HEK293 (cell line): ENCODE data around the gene CCDC142.

Source experiments
- GFI1B ChIP-seq: fragments of 450-650 bp; formaldehyde crosslinking; IDR thresholded peaks from 2 replicates; pipeline ENCODE4 v1.5.1; 2016; ENCODE audit warnings: missing biosample characterization, missing genetic modification characterization
- GLIS1 ChIP-seq: fragments of 450-650 bp; formaldehyde crosslinking; IDR thresholded peaks from 2 replicates; pipeline ENCODE4 v1.5.1; 2016; ENCODE audit warnings: missing biosample characterization, missing genetic modification characterization
- MZF1 ChIP-seq: fragments of 450-650 bp; formaldehyde crosslinking; IDR thresholded peaks from 2 replicates; pipeline ENCODE4 v1.5.1; 2017; ENCODE audit warnings: missing biosample characterization, missing genetic modification characterization, borderline replicate concordance
- ZFP3 ChIP-seq: fragments of 450-650 bp; formaldehyde crosslinking; IDR thresholded peaks from 2 replicates; pipeline ENCODE4 v1.5.1; 2016; ENCODE audit warnings: low read depth, missing biosample characterization, missing genetic modification characterization
- ZNF214 ChIP-seq: fragments of 450-650 bp; formaldehyde crosslinking; IDR thresholded peaks from 2 replicates; pipeline ENCODE4 v1.5.1; 2017; ENCODE audit warnings: missing biosample characterization, mild to moderate bottlenecking, missing genetic modification characterization, borderline replicate concordance
- ZNF266 ChIP-seq: fragments of 450-650 bp; formaldehyde crosslinking; IDR thresholded peaks from 2 replicates; pipeline ENCODE4 v1.5.1; 2016; ENCODE audit warnings: missing biosample characterization, missing genetic modification characterization, low read depth
- ZNF416 ChIP-seq: fragments of 450-650 bp; formaldehyde crosslinking; IDR thresholded peaks from 2 replicates; pipeline ENCODE4 v1.5.1; 2016; ENCODE audit warnings: missing biosample characterization, missing genetic modification characterization
- ZNF48 ChIP-seq: fragments of 450-650 bp; formaldehyde crosslinking; IDR thresholded peaks from 2 replicates; pipeline ENCODE4 v1.5.1; 2016; ENCODE audit warnings: missing biosample characterization, missing genetic modification characterization
- ZNF623 ChIP-seq: fragments of 450-650 bp; formaldehyde crosslinking; IDR thresholded peaks from 2 replicates; pipeline ENCODE4 v1.5.1; 2016; ENCODE audit warnings: missing biosample characterization, missing genetic modification characterization
- ZNF747 ChIP-seq: fragments of 450-650 bp; formaldehyde crosslinking; IDR thresholded peaks from 2 replicates; pipeline ENCODE4 v1.5.1; 2016; ENCODE audit warnings: missing biosample characterization, missing genetic modification characterization
- ZNF785 ChIP-seq: fragments of 450-650 bp; formaldehyde crosslinking; IDR thresholded peaks from 2 replicates; pipeline ENCODE4 v1.5.1; 2016; ENCODE audit warnings: missing biosample characterization, missing genetic modification characterization
- TF ChIP-seq, protein P1 (sequence below): fragments of 450-650 bp; formaldehyde crosslinking; IDR thresholded peaks from 2 replicates; pipeline ENCODE4 v1.5.1; 2016; ENCODE audit warnings: missing biosample characterization, missing genetic modification characterization
- TF ChIP-seq, protein P2 (sequence below): fragments of 450-650 bp; formaldehyde crosslinking; IDR thresholded peaks from 2 replicates; pipeline ENCODE4 v1.5.1; 2016; ENCODE audit warnings: missing biosample characterization, missing genetic modification characterization
- TF ChIP-seq, protein P3 (sequence below): fragments of 450-650 bp; formaldehyde crosslinking; IDR thresholded peaks from 2 replicates; pipeline ENCODE4 v1.5.1; 2017; ENCODE audit warnings: missing biosample characterization, missing genetic modification characterization
- TF ChIP-seq, protein P4 (sequence below): fragments of 450-650 bp; formaldehyde crosslinking; IDR thresholded peaks from 2 replicates; pipeline ENCODE4 v1.5.1; 2017; ENCODE audit warnings: missing biosample characterization, mild to moderate bottlenecking, missing genetic modification characterization, moderate library complexity
- TF ChIP-seq, protein P5 (sequence below): fragments of 450-650 bp; formaldehyde crosslinking; IDR thresholded peaks from 2 replicates; pipeline ENCODE4 v1.5.1; 2016; ENCODE audit warnings: missing biosample characterization, missing genetic modification characterization
- TF ChIP-seq, protein P6 (sequence below): fragments of 450-650 bp; formaldehyde crosslinking; IDR thresholded peaks from 2 replicates; pipeline ENCODE4 v1.5.1; 2016; ENCODE audit warnings: missing biosample characterization, missing genetic modification characterization, low read depth
- TF ChIP-seq, protein P7 (sequence below): fragments of 450-650 bp; formaldehyde crosslinking; IDR thresholded peaks from 2 replicates; pipeline ENCODE4 v1.5.1; 2017; ENCODE audit warnings: missing biosample characterization, missing genetic modification characterization
- TF ChIP-seq, protein P8 (sequence below): fragments of 450-650 bp; formaldehyde crosslinking; IDR thresholded peaks from 2 replicates; pipeline ENCODE4 v1.5.1; 2016; ENCODE audit warnings: missing biosample characterization, missing genetic modification characterization

CCDC142 gene

DNA sequence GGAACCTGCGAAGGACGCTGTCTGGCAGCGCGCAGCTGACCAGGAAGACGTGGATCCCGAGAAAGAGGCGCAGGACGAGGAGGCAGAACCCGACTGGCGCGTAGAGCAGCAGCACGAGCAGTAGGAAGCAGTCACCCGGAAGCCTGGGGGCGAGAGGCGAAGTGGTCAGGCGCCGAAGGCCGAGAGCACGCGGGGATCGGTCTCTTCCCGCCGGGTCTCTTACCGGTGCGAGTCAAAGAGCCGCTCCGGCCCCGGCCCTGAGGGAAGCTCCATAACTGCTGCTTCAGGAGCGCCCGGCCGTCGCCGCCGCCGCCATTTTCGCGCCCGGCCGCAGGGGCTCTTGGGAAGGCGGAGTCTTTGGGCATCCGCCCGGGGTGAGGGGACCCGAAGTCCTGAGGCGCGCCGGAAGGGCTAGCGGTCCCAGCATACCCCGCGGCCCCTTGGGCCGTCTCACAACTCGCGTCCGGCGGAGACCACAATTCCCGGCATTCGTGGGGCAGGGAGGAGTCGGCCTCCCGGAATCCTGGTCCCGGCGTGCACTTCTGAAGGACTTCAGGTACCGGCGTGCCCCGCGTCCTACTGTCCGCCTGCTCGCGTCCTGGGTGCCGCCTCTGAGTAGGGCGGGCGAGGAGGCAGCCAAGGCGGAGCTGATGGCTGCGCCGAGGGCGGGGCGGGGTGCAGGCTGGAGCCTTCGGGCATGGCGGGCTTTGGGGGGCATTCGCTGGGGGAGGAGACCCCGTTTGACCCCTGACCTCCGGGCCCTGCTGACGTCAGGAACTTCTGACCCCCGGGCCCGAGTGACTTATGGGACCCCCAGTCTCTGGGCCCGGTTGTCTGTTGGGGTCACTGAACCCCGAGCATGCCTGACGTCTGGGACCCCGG is 46.8 kb upstream of the CCDC142 start, which contains the start of the genes AUP1 and HTRA2 (continued):
- TF ChIP-seq, protein P1, sequence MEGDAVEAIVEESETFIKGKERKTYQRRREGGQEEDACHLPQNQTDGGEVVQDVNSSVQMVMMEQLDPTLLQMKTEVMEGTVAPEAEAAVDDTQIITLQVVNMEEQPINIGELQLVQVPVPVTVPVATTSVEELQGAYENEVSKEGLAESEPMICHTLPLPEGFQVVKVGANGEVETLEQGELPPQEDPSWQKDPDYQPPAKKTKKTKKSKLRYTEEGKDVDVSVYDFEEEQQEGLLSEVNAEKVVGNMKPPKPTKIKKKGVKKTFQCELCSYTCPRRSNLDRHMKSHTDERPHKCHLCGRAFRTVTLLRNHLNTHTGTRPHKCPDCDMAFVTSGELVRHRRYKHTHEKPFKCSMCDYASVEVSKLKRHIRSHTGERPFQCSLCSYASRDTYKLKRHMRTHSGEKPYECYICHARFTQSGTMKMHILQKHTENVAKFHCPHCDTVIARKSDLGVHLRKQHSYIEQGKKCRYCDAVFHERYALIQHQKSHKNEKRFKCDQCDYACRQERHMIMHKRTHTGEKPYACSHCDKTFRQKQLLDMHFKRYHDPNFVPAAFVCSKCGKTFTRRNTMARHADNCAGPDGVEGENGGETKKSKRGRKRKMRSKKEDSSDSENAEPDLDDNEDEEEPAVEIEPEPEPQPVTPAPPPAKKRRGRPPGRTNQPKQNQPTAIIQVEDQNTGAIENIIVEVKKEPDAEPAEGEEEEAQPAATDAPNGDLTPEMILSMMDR: no peak
- TF ChIP-seq, protein P2, sequence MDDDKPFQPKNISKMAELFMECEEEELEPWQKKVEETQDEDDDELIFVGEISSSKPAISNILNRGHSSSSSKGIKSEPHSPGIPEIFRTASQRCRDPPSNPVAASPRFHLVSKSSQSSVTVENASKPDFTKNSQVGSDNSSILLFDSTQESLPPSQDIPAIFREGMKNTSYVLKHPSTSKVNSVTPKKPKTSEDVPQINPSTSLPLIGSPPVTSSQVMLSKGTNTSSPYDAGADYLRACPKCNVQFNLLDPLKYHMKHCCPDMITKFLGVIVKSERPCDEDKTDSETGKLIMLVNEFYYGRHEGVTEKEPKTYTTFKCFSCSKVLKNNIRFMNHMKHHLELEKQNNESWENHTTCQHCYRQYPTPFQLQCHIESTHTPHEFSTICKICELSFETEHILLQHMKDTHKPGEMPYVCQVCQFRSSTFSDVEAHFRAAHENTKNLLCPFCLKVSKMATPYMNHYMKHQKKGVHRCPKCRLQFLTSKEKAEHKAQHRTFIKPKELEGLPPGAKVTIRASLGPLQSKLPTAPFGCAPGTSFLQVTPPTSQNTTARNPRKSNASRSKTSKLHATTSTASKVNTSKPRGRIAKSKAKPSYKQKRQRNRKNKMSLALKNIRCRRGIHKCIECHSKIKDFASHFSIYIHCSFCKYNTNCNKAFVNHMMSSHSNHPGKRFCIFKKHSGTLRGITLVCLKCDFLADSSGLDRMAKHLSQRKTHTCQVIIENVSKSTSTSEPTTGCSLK (tag by site-specific recombination): no peak
- TF ChIP-seq MZF1 (tag by site-specific recombination): no peak
- TF ChIP-seq, protein P3, sequence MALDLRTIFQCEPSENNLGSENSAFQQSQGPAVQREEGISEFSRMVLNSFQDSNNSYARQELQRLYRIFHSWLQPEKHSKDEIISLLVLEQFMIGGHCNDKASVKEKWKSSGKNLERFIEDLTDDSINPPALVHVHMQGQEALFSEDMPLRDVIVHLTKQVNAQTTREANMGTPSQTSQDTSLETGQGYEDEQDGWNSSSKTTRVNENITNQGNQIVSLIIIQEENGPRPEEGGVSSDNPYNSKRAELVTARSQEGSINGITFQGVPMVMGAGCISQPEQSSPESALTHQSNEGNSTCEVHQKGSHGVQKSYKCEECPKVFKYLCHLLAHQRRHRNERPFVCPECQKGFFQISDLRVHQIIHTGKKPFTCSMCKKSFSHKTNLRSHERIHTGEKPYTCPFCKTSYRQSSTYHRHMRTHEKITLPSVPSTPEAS (tag by site-specific recombination): no peak
- TF ChIP-seq ZFP3 (tag by site-specific recombination): no peak
- TF ChIP-seq, protein P4, sequence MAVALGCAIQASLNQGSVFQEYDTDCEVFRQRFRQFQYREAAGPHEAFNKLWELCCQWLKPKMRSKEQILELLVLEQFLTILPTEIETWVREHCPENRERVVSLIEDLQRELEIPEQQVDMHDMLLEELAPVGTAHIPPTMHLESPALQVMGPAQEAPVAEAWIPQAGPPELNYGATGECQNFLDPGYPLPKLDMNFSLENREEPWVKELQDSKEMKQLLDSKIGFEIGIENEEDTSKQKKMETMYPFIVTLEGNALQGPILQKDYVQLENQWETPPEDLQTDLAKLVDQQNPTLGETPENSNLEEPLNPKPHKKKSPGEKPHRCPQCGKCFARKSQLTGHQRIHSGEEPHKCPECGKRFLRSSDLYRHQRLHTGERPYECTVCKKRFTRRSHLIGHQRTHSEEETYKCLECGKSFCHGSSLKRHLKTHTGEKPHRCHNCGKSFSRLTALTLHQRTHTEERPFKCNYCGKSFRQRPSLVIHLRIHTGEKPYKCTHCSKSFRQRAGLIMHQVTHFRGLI (tag by site-specific recombination): no peak
- TF ChIP-seq ZNF214 (tag by site-specific recombination): no peak
- TF ChIP-seq ZNF747 (tag by site-specific recombination): no peak
- no peak for TF ChIP-seq ZNF785 (tag by site-specific recombination)
- TF ChIP-seq ZNF416 (tag by site-specific recombination): no peak
- TF ChIP-seq, protein P5, sequence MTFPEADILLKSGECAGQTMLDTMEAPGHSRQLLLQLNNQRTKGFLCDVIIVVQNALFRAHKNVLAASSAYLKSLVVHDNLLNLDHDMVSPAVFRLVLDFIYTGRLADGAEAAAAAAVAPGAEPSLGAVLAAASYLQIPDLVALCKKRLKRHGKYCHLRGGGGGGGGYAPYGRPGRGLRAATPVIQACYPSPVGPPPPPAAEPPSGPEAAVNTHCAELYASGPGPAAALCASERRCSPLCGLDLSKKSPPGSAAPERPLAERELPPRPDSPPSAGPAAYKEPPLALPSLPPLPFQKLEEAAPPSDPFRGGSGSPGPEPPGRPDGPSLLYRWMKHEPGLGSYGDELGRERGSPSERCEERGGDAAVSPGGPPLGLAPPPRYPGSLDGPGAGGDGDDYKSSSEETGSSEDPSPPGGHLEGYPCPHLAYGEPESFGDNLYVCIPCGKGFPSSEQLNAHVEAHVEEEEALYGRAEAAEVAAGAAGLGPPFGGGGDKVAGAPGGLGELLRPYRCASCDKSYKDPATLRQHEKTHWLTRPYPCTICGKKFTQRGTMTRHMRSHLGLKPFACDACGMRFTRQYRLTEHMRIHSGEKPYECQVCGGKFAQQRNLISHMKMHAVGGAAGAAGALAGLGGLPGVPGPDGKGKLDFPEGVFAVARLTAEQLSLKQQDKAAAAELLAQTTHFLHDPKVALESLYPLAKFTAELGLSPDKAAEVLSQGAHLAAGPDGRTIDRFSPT (tag by site-specific recombination): no peak
- TF ChIP-seq GFI1B (tag by site-specific recombination): no peak
- TF ChIP-seq, protein P6, sequence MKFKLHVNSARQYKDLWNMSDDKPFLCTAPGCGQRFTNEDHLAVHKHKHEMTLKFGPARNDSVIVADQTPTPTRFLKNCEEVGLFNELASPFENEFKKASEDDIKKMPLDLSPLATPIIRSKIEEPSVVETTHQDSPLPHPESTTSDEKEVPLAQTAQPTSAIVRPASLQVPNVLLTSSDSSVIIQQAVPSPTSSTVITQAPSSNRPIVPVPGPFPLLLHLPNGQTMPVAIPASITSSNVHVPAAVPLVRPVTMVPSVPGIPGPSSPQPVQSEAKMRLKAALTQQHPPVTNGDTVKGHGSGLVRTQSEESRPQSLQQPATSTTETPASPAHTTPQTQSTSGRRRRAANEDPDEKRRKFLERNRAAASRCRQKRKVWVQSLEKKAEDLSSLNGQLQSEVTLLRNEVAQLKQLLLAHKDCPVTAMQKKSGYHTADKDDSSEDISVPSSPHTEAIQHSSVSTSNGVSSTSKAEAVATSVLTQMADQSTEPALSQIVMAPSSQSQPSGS (tag by site-specific recombination): no peak
- TF ChIP-seq ZNF623 (tag by site-specific recombination): no peak
- TF ChIP-seq, protein P7, sequence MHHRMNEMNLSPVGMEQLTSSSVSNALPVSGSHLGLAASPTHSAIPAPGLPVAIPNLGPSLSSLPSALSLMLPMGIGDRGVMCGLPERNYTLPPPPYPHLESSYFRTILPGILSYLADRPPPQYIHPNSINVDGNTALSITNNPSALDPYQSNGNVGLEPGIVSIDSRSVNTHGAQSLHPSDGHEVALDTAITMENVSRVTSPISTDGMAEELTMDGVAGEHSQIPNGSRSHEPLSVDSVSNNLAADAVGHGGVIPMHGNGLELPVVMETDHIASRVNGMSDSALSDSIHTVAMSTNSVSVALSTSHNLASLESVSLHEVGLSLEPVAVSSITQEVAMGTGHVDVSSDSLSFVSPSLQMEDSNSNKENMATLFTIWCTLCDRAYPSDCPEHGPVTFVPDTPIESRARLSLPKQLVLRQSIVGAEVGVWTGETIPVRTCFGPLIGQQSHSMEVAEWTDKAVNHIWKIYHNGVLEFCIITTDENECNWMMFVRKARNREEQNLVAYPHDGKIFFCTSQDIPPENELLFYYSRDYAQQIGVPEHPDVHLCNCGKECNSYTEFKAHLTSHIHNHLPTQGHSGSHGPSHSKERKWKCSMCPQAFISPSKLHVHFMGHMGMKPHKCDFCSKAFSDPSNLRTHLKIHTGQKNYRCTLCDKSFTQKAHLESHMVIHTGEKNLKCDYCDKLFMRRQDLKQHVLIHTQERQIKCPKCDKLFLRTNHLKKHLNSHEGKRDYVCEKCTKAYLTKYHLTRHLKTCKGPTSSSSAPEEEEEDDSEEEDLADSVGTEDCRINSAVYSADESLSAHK (tag by site-specific recombination): no peak
- no peak for TF ChIP-seq ZNF48 (tag by site-specific recombination)
- TF ChIP-seq ZNF266: no peak
- peak; percentile 53 for TF ChIP-seq GLIS1
- TF ChIP-seq, protein P8, sequence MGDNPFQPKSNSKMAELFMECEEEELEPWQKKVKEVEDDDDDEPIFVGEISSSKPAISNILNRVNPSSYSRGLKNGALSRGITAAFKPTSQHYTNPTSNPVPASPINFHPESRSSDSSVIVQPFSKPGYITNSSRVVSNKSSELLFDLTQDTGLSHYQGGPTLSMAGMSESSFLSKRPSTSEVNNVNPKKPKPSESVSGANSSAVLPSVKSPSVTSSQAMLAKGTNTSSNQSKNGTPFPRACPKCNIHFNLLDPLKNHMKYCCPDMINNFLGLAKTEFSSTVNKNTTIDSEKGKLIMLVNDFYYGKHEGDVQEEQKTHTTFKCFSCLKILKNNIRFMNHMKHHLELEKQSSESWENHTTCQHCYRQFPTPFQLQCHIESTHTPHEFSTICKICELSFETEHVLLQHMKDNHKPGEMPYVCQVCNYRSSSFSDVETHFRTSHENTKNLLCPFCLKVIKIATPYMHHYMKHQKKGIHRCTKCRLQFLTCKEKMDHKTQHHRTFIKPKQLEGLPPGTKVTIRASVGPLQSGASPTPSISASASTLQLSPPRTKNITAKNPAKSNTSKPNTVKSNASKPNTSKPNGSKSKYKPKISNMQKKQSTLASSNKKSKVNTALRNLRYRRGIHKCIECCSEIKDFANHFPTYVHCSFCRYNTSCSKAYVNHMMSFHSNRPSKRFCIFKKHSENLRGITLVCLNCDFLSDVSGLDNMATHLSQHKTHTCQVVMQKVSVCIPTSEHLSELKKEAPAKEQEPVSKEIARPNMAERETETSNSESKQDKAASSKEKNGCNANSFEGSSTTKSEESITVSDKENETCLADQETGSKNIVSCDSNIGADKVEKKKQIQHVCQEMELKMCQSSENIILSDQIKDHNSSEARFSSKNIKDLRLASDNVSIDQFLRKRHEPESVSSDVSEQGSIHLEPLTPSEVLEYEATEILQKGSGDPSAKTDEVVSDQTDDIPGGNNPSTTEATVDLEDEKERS (tag by site-specific recombination): no peak
